Measurements from ENCODE around the gene EAF1. TPM values are rescaled to one million over a fixed set of nuclear protein-coding genes. Genes with fewer than 3 reads are reported as not detected.

The EAF1 gene
- total and polyA plus RNA-seq, 12 donors, result 2.6 to 30.6 (median 20.3) TPM

DNA sequence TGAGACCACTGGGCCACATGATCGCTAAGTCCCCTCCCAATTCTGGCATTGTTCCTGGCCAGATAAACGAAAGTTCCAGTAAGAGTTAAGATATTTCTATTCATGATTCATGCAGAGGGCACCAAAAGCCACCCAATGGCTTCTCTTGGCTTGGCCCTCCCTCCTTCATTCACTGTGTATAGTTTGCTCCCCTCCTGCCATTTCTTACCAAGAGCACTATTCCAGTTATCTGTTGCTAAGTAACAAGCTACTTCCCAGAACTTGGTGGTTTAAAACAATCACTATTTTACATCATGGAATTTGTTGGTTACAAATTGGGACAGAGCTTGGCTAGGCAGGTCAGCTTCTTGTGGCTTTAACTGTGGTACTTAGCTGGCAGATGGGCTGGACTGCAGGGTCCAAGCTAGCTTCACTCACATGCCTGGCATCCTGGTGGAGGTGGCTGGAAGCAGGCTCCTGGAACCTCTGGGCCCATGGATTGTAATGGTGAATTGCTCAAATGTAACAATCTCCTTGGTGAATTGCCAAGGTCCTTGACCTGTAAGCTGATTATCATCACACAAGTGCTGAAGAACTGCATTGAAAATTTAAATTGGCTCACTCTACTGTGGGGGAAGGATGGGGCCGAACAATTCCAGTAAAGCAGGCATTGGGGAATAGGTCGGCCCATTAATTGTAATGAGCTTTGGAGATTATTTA lies 16.6 kb downstream of the EAF1 start:
- TF ChIP-seq POLR2A (IDR thresholded peaks at IDR 0.05), result no peak
- TF ChIP-seq, protein P1, sequence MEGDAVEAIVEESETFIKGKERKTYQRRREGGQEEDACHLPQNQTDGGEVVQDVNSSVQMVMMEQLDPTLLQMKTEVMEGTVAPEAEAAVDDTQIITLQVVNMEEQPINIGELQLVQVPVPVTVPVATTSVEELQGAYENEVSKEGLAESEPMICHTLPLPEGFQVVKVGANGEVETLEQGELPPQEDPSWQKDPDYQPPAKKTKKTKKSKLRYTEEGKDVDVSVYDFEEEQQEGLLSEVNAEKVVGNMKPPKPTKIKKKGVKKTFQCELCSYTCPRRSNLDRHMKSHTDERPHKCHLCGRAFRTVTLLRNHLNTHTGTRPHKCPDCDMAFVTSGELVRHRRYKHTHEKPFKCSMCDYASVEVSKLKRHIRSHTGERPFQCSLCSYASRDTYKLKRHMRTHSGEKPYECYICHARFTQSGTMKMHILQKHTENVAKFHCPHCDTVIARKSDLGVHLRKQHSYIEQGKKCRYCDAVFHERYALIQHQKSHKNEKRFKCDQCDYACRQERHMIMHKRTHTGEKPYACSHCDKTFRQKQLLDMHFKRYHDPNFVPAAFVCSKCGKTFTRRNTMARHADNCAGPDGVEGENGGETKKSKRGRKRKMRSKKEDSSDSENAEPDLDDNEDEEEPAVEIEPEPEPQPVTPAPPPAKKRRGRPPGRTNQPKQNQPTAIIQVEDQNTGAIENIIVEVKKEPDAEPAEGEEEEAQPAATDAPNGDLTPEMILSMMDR (IDR thresholded peaks at IDR 0.05), result no peak
- Histone ChIP-seq H3K9me3 (replicated peaks in 1 of 3) (no peaks in the 10 kb centered on the region), H3K4me3 (no peak overlapping the region), H3K4me1 (replicated peaks in 1 of 2) (peaks cover 0 to 22% of the 10 kb centered on the region in 2 donors), H3K27ac (peak overlapping the region in 2 of 5 donors; percentile 25 to 40), H3K36me3 (replicated peaks in 1 of 2) (peaks cover 0 to 26% of the 10 kb centered on the region in 2 donors), H3K27me3 (no peaks in the 10 kb centered on the region)
- DNase-seq, result peak in 5 of 7 donors; percentile 34 to 71 (median 38)
- intact Hi-C loops (cut with DNase I), result no loop called here
- WGBS, 4 donors, result 60 to 68% (median 64%) methylated on average over 4 of the region's 4 CpGs

DNA sequence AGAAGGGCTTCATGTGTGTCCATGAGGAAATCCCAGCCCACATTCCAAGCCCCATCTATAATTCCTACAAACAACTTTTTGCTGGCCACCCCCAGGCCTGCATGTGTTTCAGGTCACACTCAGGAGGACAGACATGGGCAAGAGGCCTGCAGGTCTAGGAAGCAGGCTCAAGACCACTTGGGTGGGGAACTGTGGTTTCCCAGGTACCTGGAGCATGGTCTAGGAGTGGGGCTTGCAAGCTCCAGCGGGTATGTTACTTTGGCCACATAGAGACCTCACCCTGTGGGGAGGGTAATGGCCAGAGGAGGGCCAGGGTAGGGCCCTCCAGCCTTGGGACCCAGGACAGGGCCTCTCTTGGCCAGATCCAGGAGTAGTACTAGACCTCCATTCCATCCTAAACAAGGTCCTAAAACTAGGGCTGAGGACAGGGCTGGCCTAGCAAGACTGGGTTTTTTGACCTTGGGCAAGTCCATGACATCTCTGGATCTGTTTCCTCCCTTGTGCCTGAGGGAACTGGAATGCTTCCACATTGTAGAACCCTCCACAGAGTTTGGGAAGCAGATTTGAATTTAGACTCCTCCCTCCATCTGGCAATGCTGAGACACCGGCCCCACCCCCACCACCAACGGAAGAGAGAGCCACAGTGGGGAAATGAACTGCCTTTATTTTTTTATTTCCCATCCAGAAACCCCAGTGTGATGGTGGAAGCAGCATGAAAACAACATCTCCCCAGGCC lies 22.3 kb downstream of the EAF1 start:
- Histone ChIP-seq H3K36me3 (replicated peaks in 1 of 2) (no peaks in the 10 kb centered on the region), H3K27me3 (no peaks in the 10 kb centered on the region), H3K4me1 (replicated peaks in 1 of 2) (no peaks in the 10 kb centered on the region), H3K9me3 (replicated peaks in 1 of 3) (no peaks in the 10 kb centered on the region), H3K27ac (no peak overlapping the region), H3K4me3 (no peak overlapping the region)
- TF ChIP-seq, protein P1 (IDR thresholded peaks at IDR 0.05), result no peak
- TF ChIP-seq POLR2A (IDR thresholded peaks at IDR 0.05), result no peak
- DNase-seq, result peak in 1 of 7 donors; percentile 6
- intact Hi-C loops (cut with DNase I), result loop anchor here in 1 of 2 donors (2.0 kb wide), 1 partner anchor 39 kb away; no protein-coding TSS in a partner anchor
- WGBS, 4 donors, result 79 to 100% (median 91%) methylated on average over 1 to 3 of the region's 3 CpGs

DNA sequence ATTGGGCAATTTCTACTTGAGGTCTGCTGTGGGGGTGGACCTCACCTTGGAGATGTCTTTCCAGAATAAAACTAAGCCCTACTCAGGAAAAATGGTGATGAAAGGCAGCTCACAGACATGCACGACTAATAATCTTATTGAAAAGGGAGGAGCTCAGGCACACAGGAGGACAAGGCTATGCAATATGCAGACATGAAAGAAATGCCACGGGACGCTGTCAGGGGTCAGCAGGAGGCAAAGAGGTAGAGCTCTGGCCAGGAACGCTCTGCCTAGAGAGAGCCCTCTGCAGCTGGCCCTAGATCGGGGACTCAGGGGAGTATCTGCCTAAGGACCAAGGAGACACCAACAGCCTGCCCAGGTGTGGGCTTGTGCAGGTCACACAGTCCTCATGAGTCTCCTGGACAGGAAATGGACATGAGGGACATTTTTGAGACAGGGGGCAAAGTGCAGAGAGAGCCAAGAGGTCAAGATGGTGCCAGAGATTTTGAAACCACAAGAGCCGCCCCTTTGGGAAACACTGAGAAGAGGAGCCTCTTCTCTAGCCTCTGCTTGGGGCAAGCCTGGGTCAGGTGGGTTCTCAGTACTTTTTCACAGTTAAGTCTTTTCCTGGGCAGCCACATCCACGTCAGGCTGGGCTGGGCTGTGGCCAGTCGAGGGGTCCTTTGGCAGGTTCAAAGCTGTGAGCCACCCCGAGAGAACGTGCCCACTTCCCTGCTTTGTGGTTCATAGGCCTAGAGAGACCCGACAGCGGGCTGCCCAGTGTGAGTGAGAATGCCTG lies 23.2 kb downstream of the EAF1 start:
- H3K36me3 ChIP-seq (replicated peaks in 1 of 2), result no peaks in the 10 kb centered on the region
- WGBS, 4 donors, result 90 to 94% (median 92%) methylated on average over 10 to 12 of the region's 12 CpGs
- intact Hi-C loops (cut with DNase I), result loop anchor here in 1 of 2 donors (2.0 kb wide), 1 partner anchor 38 kb away; no protein-coding TSS in a partner anchor

More for the DNA sequence above, 23.2 kb downstream of the EAF1 start:
- no peak overlapping the region for H3K4me3 ChIP-seq
- DNase-seq, result no peak
- TF ChIP-seq POLR2A (IDR thresholded peaks at IDR 0.05), result no peak
- TF ChIP-seq, protein P1 (IDR thresholded peaks at IDR 0.05), result no peak
- H3K9me3 ChIP-seq (replicated peaks in 1 of 3), result no peaks in the 10 kb centered on the region
- H3K4me1 ChIP-seq (replicated peaks in 1 of 2), result no peaks in the 10 kb centered on the region
- H3K27ac ChIP-seq, result no peak overlapping the region
- H3K27me3 ChIP-seq, result no peaks in the 10 kb centered on the region

Measured in adrenal gland (tissue), 12 donors.